Transverse colon (tissue), 4 donors: ENCODE data around the gene ZNRF3. TPM values are rescaled to one million over a fixed set of nuclear protein-coding genes. Genes with fewer than 3 reads are reported as not detected.

Experiments used
- DNase-seq: peaks from one replicate; pipeline ENCODE4 v3.0.0-alpha.2; 2019
- H3K27ac ChIP-seq, 4 donors: fragments of 200-600 bp; sonication (generic); 2 replicates each; pipeline ENCODE4 v1.5.1; 2016 to 2018; ENCODE audit warnings: inconsistent platforms in 4 of 4
- H3K27me3 ChIP-seq: fragments of 200-600 bp; sonication (generic); 2 replicates; pipeline ENCODE4 v1.5.1; 2017; ENCODE audit warnings: inconsistent platforms
- H3K36me3 ChIP-seq, 4 donors: fragments of 200-600 bp; sonication (generic); 2 replicates each; pipeline ENCODE4 v1.5.1; 2017 to 2019; ENCODE audit warnings: inconsistent platforms in 4 of 4
- H3K4me1 ChIP-seq, 4 donors: fragments of 200-600 bp; sonication (generic); 2 replicates each; pipeline ENCODE4 v1.5.1; 2017 to 2020; ENCODE audit warnings: inconsistent platforms in 4 of 4
- H3K4me3 ChIP-seq, 4 donors: fragments of 200-600 bp; sonication (generic); 1 replicate in 1 of 4; 2 replicates in 3 of 4; pipeline versions ENCODE4 v1.5.1 to v1.6.1; 2017 to 2019; ENCODE audit warnings: inconsistent platforms in 4 of 4
- H3K9me3 ChIP-seq, 2 donors: fragments of 200-600 bp; sonication (generic); 2 replicates each; pipeline ENCODE4 v1.5.1; 2017 to 2019; ENCODE audit warnings: inconsistent platforms in 2 of 2
- EP300 ChIP-seq: sonication (generic); formaldehyde crosslinking; IDR thresholded peaks from one replicate; pipeline ENCODE4 v1.6.1; 2017; ENCODE audit warnings: antibody characterized with exemption, low read depth
- POLR2A ChIP-seq: fragments of 450-650 bp; IDR thresholded peaks from one replicate; pipeline ENCODE4 v1.6.1; 2016; ENCODE audit warnings: antibody characterized with exemption, mild to moderate bottlenecking, moderate library complexity
- POLR2AphosphoS5 ChIP-seq, 3 donors: sonication (generic); formaldehyde crosslinking; IDR thresholded peaks; one replicate each; pipeline ENCODE4 v1.6.1; 2016; ENCODE audit warnings: antibody characterized with exemption in 3 of 3
- WGBS, 2 donors: methylation state at CpG; one replicate each; pipeline ENCODE4 v1.1.5; 2018; ENCODE audit warnings: low coverage in 1 of 2; 5-methylcytosine and 5-hydroxymethylcytosine counted together
- in situ Hi-C, 4 donors: fragments of 200-750 bp; cut with MboI; loops; one replicate each; pipeline versions ENCODE4 v1.15.0 to v1.15.1; 2017; ENCODE audit warnings: low sequenced_read_pairs in 3 of 4, low pct_ligation_motif_present in 1 of 4, low pct_unique_long_range_greater_than_20kb in 1 of 4
- intact Hi-C: fragments of 100-400 bp; cut with DNase I; formaldehyde crosslinking; loops from one replicate; pipeline ENCODE4 v1.15.1; 2023; ENCODE audit warnings: low total_unique reads
- total RNA-seq, 4 donors: library from RNA; depleted of rRNA; stranded (reverse); fragments of >200 nt; gene quantifications; one replicate each; pipeline ENCODE4 v1.1.0, GENCODE V29; 2016
- TF ChIP-seq, protein P1 (sequence below), 5 experiments: fragments of 200-600 bp in 3 of 5; fragments of 450-650 bp in 2 of 5; sonication (generic) in 3 of 5; IDR thresholded peaks; 1 replicate in 2 of 5; 2 replicates in 3 of 5; pipeline ENCODE4 v1.5.1; 2016 to 2017; ENCODE audit warnings: antibody characterized with exemption in 5 of 5, inconsistent platforms in 3 of 5, mild to moderate bottlenecking in 2 of 5, moderate library complexity in 1 of 5

The ZNRF3 gene
- total RNA-seq, 4 donors from 2014 or later = 4.5 to 10.7 (median 8.3) TPM

DNA sequence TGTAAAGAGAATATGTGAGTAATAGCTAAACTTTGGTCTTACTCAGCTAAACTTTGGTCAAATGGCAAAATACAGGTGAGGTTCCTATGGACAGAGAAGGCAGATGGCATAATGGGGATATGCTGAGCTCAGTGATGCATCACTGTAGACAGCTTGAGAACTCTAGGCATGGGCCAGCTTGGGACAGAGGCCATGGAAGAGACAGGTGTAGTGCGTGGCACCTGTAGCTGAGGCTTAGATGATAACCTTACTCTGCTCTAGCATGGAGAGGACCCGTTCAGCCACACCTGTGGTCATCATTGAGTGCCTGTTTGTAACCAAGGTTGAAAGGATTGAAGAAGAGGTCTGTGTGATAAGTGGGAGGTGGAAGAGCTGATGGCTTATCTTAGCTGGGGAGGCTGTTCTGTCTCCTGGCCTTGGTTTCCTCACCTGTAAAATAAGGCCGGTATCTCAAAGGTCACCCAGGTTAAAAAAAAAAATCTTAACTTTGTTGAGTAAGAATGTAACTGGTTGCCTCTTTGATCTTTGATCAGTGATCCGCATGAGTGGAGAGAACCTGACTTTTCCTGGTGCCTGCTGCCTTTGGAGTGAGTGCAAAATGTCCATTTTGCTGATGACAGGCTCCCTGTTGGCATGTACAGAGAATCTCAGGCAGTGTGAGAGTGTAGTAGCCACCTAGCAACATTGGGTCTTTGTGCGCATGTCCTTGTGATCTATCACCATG, 48.6 kb downstream of the ZNRF3 start:
- no peak overlapping the region for H3K27ac ChIP-seq
- in situ Hi-C loops = no loop called here
- peaks cover 0 to 22% (median 4%) of the 10 kb centered on the region in 4 donors for H3K4me1 ChIP-seq

DNA sequence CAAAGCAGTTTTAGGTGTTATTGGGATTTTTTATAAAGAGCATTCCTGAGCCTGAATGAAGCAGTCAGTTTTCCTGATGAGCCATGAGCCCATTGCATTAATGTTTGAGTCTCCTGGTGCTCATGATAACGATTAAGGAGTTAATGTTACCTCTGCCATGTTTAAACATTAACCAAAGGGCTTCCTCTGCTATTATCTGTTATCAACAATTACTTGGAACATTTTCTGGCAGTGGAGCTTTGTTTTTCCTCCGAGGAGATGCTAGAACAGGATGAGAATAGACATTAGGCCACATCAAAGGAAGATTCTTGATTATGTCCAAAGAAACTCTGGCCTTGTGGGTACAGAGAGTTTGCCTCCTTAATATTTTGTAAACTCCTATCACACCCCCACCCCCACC, 49.9 kb downstream of the ZNRF3 start:
- peaks cover 0 to 22% (median 3%) of the 10 kb centered on the region in 4 donors for H3K4me1 ChIP-seq
- no peak overlapping the region for H3K4me3 ChIP-seq

More for the DNA sequence above, 48.6 kb downstream of the ZNRF3 start:
- Histone ChIP-seq H3K36me3 (no peaks in the 10 kb centered on the region), H3K27me3 (no peaks in the 10 kb centered on the region), H3K9me3 (no peaks in the 10 kb centered on the region), H3K4me3 (no peak overlapping the region)
- TF ChIP-seq EP300 = no peak
- TF ChIP-seq POLR2A = no peak
- no peak for TF ChIP-seq POLR2AphosphoS5 (IDR thresholded peaks at IDR 0.05)
- TF ChIP-seq, protein P1, sequence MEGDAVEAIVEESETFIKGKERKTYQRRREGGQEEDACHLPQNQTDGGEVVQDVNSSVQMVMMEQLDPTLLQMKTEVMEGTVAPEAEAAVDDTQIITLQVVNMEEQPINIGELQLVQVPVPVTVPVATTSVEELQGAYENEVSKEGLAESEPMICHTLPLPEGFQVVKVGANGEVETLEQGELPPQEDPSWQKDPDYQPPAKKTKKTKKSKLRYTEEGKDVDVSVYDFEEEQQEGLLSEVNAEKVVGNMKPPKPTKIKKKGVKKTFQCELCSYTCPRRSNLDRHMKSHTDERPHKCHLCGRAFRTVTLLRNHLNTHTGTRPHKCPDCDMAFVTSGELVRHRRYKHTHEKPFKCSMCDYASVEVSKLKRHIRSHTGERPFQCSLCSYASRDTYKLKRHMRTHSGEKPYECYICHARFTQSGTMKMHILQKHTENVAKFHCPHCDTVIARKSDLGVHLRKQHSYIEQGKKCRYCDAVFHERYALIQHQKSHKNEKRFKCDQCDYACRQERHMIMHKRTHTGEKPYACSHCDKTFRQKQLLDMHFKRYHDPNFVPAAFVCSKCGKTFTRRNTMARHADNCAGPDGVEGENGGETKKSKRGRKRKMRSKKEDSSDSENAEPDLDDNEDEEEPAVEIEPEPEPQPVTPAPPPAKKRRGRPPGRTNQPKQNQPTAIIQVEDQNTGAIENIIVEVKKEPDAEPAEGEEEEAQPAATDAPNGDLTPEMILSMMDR (IDR thresholded peaks at IDR 0.05) = no peak
- no peak for DNase-seq
- 55 to 60% methylated on average over 3 to 5 of the region's 5 CpGs for WGBS, 2 donors
- intact Hi-C loops = no loop called here

DNA sequence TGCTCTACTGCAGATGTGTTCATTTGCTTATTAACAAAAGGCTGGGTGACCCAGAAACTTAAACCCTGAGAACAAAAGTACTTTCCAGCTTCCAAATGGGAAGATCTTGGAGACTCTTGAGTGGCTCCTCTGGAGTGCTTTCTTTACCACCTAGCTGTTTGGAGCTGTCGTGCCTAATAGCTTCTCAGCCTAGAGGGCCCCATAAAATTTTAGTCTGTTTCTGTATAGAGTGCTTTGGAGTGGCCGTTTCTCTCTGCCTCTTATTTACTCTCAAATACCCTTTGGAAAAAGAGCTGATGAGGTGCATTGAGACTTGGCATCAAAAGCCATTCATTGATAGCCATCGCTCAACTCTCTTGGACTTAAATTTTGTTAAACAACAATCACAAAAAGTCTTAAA, 50.7 kb downstream of the ZNRF3 start:
- H3K4me3 ChIP-seq = no peak overlapping the region
- in situ Hi-C loops = no loop called here
- 64 to 80% methylated on average over 3 of the region's 3 CpGs for WGBS, 2 donors
- no peaks in the 10 kb centered on the region for H3K9me3 ChIP-seq
- no peak overlapping the region for H3K27ac ChIP-seq
- TF ChIP-seq, protein P1 (IDR thresholded peaks at IDR 0.05) = no peak
- TF ChIP-seq EP300 (no peak), POLR2AphosphoS5 (IDR thresholded peaks at IDR 0.05) (no peak), POLR2A (no peak)
- no peaks in the 10 kb centered on the region for H3K27me3 ChIP-seq
- H3K4me1 ChIP-seq = peaks cover 0 to 18% (median 3%) of the 10 kb centered on the region in 4 donors
- no peak for DNase-seq
- H3K36me3 ChIP-seq = no peaks in the 10 kb centered on the region
- intact Hi-C loops = no loop called here

More for the DNA sequence above, 49.9 kb downstream of the ZNRF3 start:
- DNase-seq = no peak
- no peak for TF ChIP-seq EP300
- no peak for TF ChIP-seq POLR2A
- TF ChIP-seq POLR2AphosphoS5 (IDR thresholded peaks at IDR 0.05) = no peak
- TF ChIP-seq, protein P1 (IDR thresholded peaks at IDR 0.05) = no peak
- no peak overlapping the region for H3K27ac ChIP-seq
- H3K36me3 ChIP-seq = no peaks in the 10 kb centered on the region
- no peaks in the 10 kb centered on the region for H3K9me3 ChIP-seq
- H3K27me3 ChIP-seq = no peaks in the 10 kb centered on the region
- 36% methylated on average over 2 of the region's 2 CpGs; no CpG with 5 or more reads in 1 of the 2 donors for WGBS, 2 donors
- in situ Hi-C loops (no loop called here), intact Hi-C loops (no loop called here)

DNA sequence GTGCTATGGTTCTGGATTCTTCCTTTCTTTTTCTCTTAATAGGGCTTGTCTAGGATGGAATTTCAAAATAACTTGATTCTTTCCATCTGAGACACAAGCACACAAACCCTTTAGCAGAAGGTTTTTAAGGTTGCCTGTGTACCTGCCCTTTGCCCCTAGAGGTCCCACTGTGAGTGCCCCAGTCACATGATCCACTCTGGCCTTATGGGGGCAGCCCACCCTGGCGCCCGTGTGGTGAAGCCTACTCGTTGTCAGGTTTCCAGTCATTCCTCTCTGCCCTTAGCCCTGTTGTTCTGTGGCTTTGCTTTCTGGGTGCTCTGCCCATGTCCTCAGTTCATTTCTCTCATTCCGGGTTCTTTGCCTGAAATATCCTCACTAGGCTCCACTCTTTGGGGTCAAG, 51.8 kb downstream of the ZNRF3 start:
- in situ Hi-C loops (no loop called here), intact Hi-C loops (no loop called here)
- no peaks in the 10 kb centered on the region for H3K9me3 ChIP-seq
- H3K36me3 ChIP-seq = no peaks in the 10 kb centered on the region
- H3K27me3 ChIP-seq = no peaks in the 10 kb centered on the region
- TF ChIP-seq, protein P1 (IDR thresholded peaks at IDR 0.05) = no peak
- TF ChIP-seq POLR2AphosphoS5 (IDR thresholded peaks at IDR 0.05) = no peak
- TF ChIP-seq POLR2A = no peak
- no peak for TF ChIP-seq EP300
- H3K4me1 ChIP-seq = peaks cover 0 to 17% (median 3%) of the 10 kb centered on the region in 4 donors
- H3K4me3 ChIP-seq = no peak overlapping the region
- H3K27ac ChIP-seq = no peak overlapping the region
- no peak for DNase-seq
- WGBS, 2 donors = 90 to 96% methylated on average over 4 of the region's 4 CpGs
